ENCODE data around the gene OR2D3.

- no peak for TF ChIP-seq CTCF (IDR thresholded peaks at IDR 0.05)
- TF ChIP-seq POLR2A (IDR thresholded peaks at IDR 0.05): no peak
Observed at GRCh38 chr11:6928916-6929315, 8.1 kb downstream of the OR2D3 start.
